Endothelial cell of umbilical vein (primary cell): ENCODE data around the gene CASKIN2. TPM values are rescaled to one million over a fixed set of nuclear protein-coding genes. Genes with fewer than 3 reads are reported as not detected.

Experiments
- BruUV-seq: library from RNA; stranded (reverse); fragments of 400-500 nt; replicated peaks from 2 replicates; lab custom pipeline; 2021; lab: Mats Ljungman, UMichigan
- CTCF ChIA-PET: fragments of 300-600, 350-600 bp; sonication (Branson Sonifier 250); formaldehyde crosslinking; loops from one replicate; lab custom pipeline; 2021; ENCODE audit warnings: antibody characterized with exemption, inconsistent platforms; lab: Charles Lee
- POLR2A ChIA-PET: fragments of 300-600, 350-600 bp; sonication (Branson Sonifier 250); formaldehyde crosslinking; loops from one replicate; lab custom pipeline; 2021; ENCODE audit warnings: antibody characterized with exemption, inconsistent platforms; lab: Charles Lee
- DNase-seq: peaks from one replicate; pipeline ENCODE4 v3.0.0-alpha.2; 2011; ENCODE audit warnings: low read depth, low spot score
- FAIRE-seq: peaks from 2 replicates; lab custom pipeline; 2011; peaks lifted over from hg19 to GRCh38; lab: Jason Lieb, UNC
- H2AFZ ChIP-seq: 2 replicates; pipeline ENCODE4 v1.6.0; 2012; ENCODE audit warnings: low read depth, low read length, control low read depth, inconsistent platforms
- H3K27ac ChIP-seq: 2 replicates; pipeline ENCODE4 v1.5.1; 2011; ENCODE audit warnings: low read depth, mild to moderate bottlenecking, control low read depth, low read length, moderate library complexity; ENCODE audit not compliant: insufficient read depth
- H3K27me3 ChIP-seq, 2 experiments: 2 replicates each; pipeline versions ENCODE4 v1.6.0 to v1.6.1; 2011; ENCODE audit warnings: low read length in 2 of 2, mixed read lengths in 1 of 2; ENCODE audit not compliant: control insufficient read depth in 2 of 2, insufficient read depth in 2 of 2
- H3K36me3 ChIP-seq, 2 experiments: 2 replicates in 1 of 2; 3 replicates in 1 of 2; pipeline ENCODE4 v1.5.1; 2011; ENCODE audit warnings: low read length in 2 of 2, mild to moderate bottlenecking in 1 of 2, moderate library complexity in 1 of 2; ENCODE audit not compliant: control insufficient read depth in 2 of 2, insufficient read depth in 2 of 2; ENCODE audit errors: extremely low read depth in 1 of 2
- H3K4me1 ChIP-seq: 3 replicates; pipeline ENCODE4 v1.5.1; 2011; ENCODE audit warnings: mild to moderate bottlenecking, low read length; ENCODE audit not compliant: control insufficient read depth, insufficient read depth; ENCODE audit errors: extremely low read depth
- H3K4me2 ChIP-seq: 2 replicates; pipeline ENCODE4 v1.6.1; 2011; ENCODE audit warnings: low read length, control low read depth, mixed read lengths; ENCODE audit not compliant: insufficient read depth
- H3K4me3 ChIP-seq, 3 experiments: fragments of 200-600 bp in 1 of 3; sonication (generic), shearing (Covaris generic) in 1 of 3; replicated peaks in 1 of 3; 2 replicates each; pipeline ENCODE4 v1.5.1; 2011 to 2016; ENCODE audit warnings: control low read depth in 3 of 3, low read length in 3 of 3, mild to moderate bottlenecking in 2 of 3, inconsistent platforms in 1 of 3, low read depth in 1 of 3, moderate library complexity in 1 of 3; ENCODE audit not compliant: insufficient read depth in 1 of 3
- H3K79me2 ChIP-seq: 2 replicates; pipeline ENCODE4 v1.6.0; 2012; ENCODE audit warnings: low read length, inconsistent platforms; ENCODE audit not compliant: control insufficient read depth, insufficient read depth
- H3K9ac ChIP-seq: replicated peaks from 2 replicates; pipeline ENCODE3; 2011; ENCODE audit warnings: low read length, control low read depth; ENCODE audit not compliant: insufficient read depth; ENCODE audit errors: extremely low read depth
- H3K9me1 ChIP-seq: replicated peaks from 3 replicates; pipeline ENCODE4 v1.6.0; 2011; ENCODE audit warnings: mild to moderate bottlenecking, low read length; ENCODE audit not compliant: control insufficient read depth, insufficient read depth; ENCODE audit errors: extremely low read depth
- H3K9me3 ChIP-seq: replicated peaks from 2 replicates; pipeline ENCODE4 v1.5.1; 2012; ENCODE audit warnings: low read length, inconsistent platforms; ENCODE audit not compliant: control insufficient read depth, insufficient read depth
- H4K20me1 ChIP-seq: replicated peaks from 2 replicates; pipeline ENCODE3; 2011; ENCODE audit warnings: mild to moderate bottlenecking, low read length; ENCODE audit not compliant: control insufficient read depth, insufficient read depth; ENCODE audit errors: extremely low read depth
- CTCF ChIP-seq, 2 donors: IDR thresholded peaks; 1 replicate in 1 of 2; 2 replicates in 1 of 2; pipeline ENCODE4 v1.5.1; 2011; ENCODE audit warnings: low read length in 2 of 2, mild to moderate bottlenecking in 2 of 2, moderate library complexity in 2 of 2, control low read depth in 1 of 2, inconsistent platforms in 1 of 2, low read depth in 1 of 2; ENCODE audit not compliant: insufficient read depth in 1 of 2; ENCODE audit errors: extremely low read depth in 1 of 2
- EZH2 ChIP-seq: IDR thresholded peaks from 2 replicates; pipeline ENCODE4 v1.6.1; 2012; ENCODE audit warnings: borderline replicate concordance, low read depth, mild to moderate bottlenecking, moderate library complexity, low read length, inconsistent platforms; ENCODE audit not compliant: severe bottlenecking
- FOS ChIP-seq: IDR thresholded peaks from 2 replicates; pipeline ENCODE4 v1.6.1; 2011; ENCODE audit warnings: mild to moderate bottlenecking, low read length, moderate library complexity, borderline replicate concordance; ENCODE audit not compliant: insufficient read depth
- GATA2 ChIP-seq: IDR thresholded peaks from 2 replicates; pipeline ENCODE4 v1.7.0; 2011; ENCODE audit warnings: low read depth, mild to moderate bottlenecking, moderate library complexity, mixed read lengths, low read length; ENCODE audit not compliant: insufficient read length, insufficient read depth
- JUN ChIP-seq: IDR thresholded peaks from 2 replicates; pipeline ENCODE4 v1.6.1; 2011; ENCODE audit warnings: borderline replicate concordance, low read depth; ENCODE audit not compliant: insufficient read length, insufficient read depth
- MAX ChIP-seq: IDR thresholded peaks from 2 replicates; pipeline ENCODE4 v1.6.1; 2011; ENCODE audit not compliant: insufficient read depth, insufficient read length
- MYC ChIP-seq: IDR thresholded peaks from one replicate; pipeline ENCODE4 v1.6.1; 2011; ENCODE audit warnings: mild to moderate bottlenecking, low read depth, low read length
- POLR2A ChIP-seq: IDR thresholded peaks from 2 replicates; pipeline ENCODE4 v1.6.1; 2012; ENCODE audit warnings: low read depth, mild to moderate bottlenecking, control low read depth, low read length
- POLR2AphosphoS5 ChIP-seq: IDR thresholded peaks from 2 replicates; pipeline ENCODE4 v1.6.1; 2012; ENCODE audit warnings: low read depth, mild to moderate bottlenecking, control low read depth, low read length, moderate library complexity; ENCODE audit not compliant: insufficient read depth
- dilution Hi-C: fragments of 300-500 bp; cut with MboI; formaldehyde crosslinking; loops from one replicate; pipeline ENCODE4 v1.15.0; 2019; ENCODE audit warnings: low sequenced_read_pairs; ENCODE audit not compliant: extremely low pct_ligation_motif_present
- intact Hi-C: fragments of 100-400 bp; cut with micrococcal nuclease; formaldehyde crosslinking; loops from one replicate; pipeline ENCODE4 v1.10.0; 2022
- polyA plus RNA-seq, 4 experiments: library from polyadenylated mRNA; depleted of rRNA in 3 of 4; stranded (reverse) in 3 of 4; unstranded in 1 of 4; fragments of >200 nt; gene quantifications; 2 replicates each; pipeline versions ENCODE4 v1.2.1 to v1.2.3, GENCODE V29; 2011 to 2012; ENCODE audit warnings: missing spikeins in 1 of 4
- total RNA-seq: library from RNA; stranded (reverse); gene quantifications from 2 replicates; pipeline ENCODE4 v1.2.3, GENCODE V29; 2021

CASKIN2 gene
- total and polyA plus RNA-seq, 2 donors (not counting 3 experiments of a cell fraction or from before 2014, with no cell fraction given): 13.0 to 37.6 TPM

GRCh38 chr17:75518983-75519537, 3.7 kb upstream of the CASKIN2 start:
- no peaks in the 10 kb centered on the region for H4K20me1 ChIP-seq
- POLR2A ChIA-PET: no interaction called here

GRCh38 chr17:75518201-75518600, 2.9 kb upstream of the CASKIN2 start:
- dilution Hi-C loops: no loop called here
- intact Hi-C loops: loop anchor here (10.0 kb wide), 1 partner anchor 473 kb away; the partner anchor contains the start of genes ATP5PD and KCTD2
- Histone ChIP-seq H3K36me3 (peaks cover 0 to 2% of the 10 kb centered on the region in 2 experiments), H3K4me3 (no peak overlapping the region), H3K27me3 (no peaks in the 10 kb centered on the region), H2AFZ (no peak overlapping the region), H3K27ac (no peak overlapping the region), H3K4me2 (no peak overlapping the region), H3K4me1 (peaks cover 24% of the 10 kb centered on the region), H3K79me2 (peaks cover 18% of the 10 kb centered on the region), H3K9me3 (no peaks in the 10 kb centered on the region), H3K9ac (no peak overlapping the region), H4K20me1 (no peaks in the 10 kb centered on the region), H3K9me1 (no peaks in the 10 kb centered on the region)
- DNase-seq (no peak), FAIRE-seq (no peak)
- no TSS peak for BruUV-seq
- CTCF ChIA-PET: no interaction called here
- POLR2A ChIA-PET: no interaction called here
- TF ChIP-seq CTCF (IDR thresholded peaks at IDR 0.05; ENCODE audit: extremely low read depth in 1 of 2, insufficient read depth in 1 of 2, low read depth in 1 of 2, low read length in 2 of 2) (no peak), FOS (no peak), POLR2A (no peak), POLR2AphosphoS5 (no peak), GATA2 (no peak), JUN (no peak), MYC (no peak), EZH2 (no peak), MAX (no peak)

More at GRCh38 chr17:75518983-75519537, 3.7 kb upstream of the CASKIN2 start:
- DNase-seq (no peak), FAIRE-seq (no peak)
- Histone ChIP-seq H3K9ac (no peak overlapping the region), H3K4me2 (no peak overlapping the region), H3K9me3 (no peaks in the 10 kb centered on the region), H3K9me1 (no peaks in the 10 kb centered on the region), H3K4me1 (peaks cover 16% of the 10 kb centered on the region), H3K4me3 (no peak overlapping the region), H3K36me3 (peaks cover 0 to 2% of the 10 kb centered on the region in 2 experiments), H3K27me3 (no peaks in the 10 kb centered on the region), H2AFZ (no peak overlapping the region), H3K79me2 (peaks cover 9% of the 10 kb centered on the region), H3K27ac (no peak overlapping the region)
- TF ChIP-seq POLR2A (no peak), FOS (no peak)
- intact Hi-C loops (loop anchor here (10.0 kb wide), 1 partner anchor 474 kb away; the partner anchor contains the start of genes ATP5PD and KCTD2), dilution Hi-C loops (no loop called here)
- CTCF ChIA-PET: no interaction called here
- BruUV-seq: no TSS peak
